NCI-H82 treated with DMSO at 0.1 percent for 48 hours (cell line): ENCODE data around the gene HAVCR1.
"Not testable (repeated sequence)": the region's sequence is repeated elsewhere in the genome, so short reads cannot be mapped to it uniquely, and the experiment has no call there.

ENCODE experiments used
- DNase-seq: peaks from one replicate; lab custom pipeline; 2025; ENCODE audit not compliant: unreplicated experiment; lab: John Stamatoyannopoulos, UW

The HAVCR1 gene

DNA sequence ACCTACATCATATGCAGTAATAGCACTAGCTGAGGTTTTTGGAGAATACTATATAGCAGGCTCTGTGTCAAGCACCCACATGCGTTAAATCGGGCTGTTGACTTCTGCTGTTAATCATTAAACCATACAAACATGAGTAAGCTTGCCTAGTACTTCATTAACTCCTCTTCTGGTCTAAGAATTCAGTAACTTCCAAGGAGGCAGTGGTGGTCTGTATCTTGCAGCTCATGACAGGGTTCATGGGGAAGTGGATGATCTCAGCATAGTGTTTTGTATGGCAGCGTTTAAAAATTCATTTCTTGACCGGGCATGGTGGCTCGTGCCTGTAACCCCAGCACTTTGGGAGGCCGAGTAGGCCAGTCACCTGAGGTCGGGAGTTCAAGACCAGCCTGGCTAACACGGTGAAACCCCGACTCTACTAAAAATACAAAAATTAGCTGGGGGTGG, at the start of gene HAVCR1:
TSS of gene HAVCR1 (minus strand) at position 24 of the 447 bp plus-strand sequence. CDS start 1,173 bp downstream, outside the sequence.
- no peak for DNase-seq

- DNase-seq: no peak
These were observed 48.6 kb upstream of the HAVCR1 start for GRCh38 chr5:157107508-157107907.

- DNase-seq: no peak
These were observed 47.9 kb upstream of the HAVCR1 start for GRCh38 chr5:157106630-157107461.

GRCh38 chr5:157100140-157100679, 41.3 kb upstream of the HAVCR1 start:
- no peak for DNase-seq

DNA sequence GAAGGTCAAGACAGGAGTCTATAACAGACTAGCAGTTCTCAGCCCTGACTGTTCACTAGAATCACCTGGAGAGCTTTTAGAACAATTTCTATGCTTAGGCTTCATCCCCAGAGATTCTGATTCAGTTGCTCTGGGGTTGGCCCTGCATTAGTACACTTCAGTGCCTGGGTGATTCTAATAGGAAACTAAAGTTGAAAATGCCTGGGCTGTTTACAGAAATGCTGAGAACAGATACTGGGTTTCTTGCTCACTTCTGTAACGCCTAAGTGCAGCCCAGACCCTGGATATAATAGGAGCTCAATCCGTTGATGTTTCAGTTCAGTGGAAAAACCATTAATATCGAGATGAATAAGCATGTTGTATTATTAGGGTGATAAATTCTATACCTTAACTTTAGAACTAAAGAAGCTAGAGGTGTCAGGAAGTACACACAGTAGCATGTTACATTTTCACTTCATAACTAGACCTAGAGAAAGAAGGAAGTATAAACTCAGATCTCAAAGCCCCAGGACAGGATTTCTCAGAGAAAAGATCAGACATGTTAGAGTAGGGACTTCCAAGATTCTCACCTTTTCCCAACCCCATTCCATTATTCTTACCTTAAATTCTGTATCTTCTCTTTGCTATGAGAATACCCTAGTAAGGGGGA, 29.6 kb upstream of the HAVCR1 start:
- no peak for DNase-seq

DNA sequence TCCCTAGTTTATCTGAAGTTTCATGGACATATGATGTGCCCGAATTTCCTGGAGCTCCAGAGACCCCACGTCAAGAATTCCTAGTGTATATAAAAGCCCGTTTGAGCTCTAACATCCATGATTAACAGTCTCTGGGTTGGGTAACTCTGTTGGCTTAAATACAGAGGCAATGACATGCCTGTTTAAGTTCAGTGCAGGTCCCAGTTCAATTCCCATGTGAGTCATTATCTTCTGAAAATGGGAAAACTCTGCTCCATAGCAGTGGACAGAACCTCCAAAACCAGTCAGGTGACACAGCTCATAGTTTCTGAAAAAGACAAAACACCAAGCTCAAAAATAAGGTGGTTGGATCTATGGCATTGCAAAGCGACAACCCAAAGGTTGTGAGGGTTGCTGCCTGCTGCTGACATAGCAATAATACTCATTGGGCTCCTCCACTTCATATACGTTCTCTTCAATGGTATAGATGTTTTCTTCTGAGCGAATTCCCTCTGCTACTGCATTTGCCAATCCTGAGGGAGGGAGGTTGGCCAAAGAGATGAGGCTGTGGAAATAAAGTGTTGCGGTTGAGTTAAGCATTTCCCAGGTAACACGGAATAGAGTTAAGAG, 27.9 kb upstream of the HAVCR1 start:
- no peak for DNase-seq

- no peak for DNase-seq
These were observed 27.0 kb upstream of the HAVCR1 start for GRCh38 chr5:157085930-157086329.

DNA sequence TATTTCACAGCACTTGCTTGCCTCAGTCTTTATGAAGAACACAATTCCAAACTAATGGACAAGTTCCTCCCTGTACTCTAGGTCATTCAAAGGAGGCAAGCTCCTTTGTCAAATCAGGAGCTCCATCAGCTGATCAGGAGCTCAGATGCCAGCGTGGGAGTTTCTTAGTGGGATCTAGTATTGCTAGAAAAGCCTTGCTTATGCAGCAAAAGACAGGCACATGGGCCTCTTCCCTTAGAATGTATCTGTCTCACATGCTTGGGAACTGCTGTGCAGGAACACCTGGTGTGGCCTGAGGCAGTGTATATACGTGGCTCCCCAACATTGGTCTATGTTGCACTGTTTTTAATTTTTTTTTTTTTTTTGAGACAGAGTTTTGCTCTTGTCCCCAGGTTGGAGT, 21.4 kb upstream of the HAVCR1 start:
- no peak for DNase-seq

GRCh38 chr5:157076558-157076957, 17.6 kb upstream of the HAVCR1 start:
- no peak for DNase-seq

- DNase-seq: no peak
These were observed 13.6 kb upstream of the HAVCR1 start for GRCh38 chr5:157072508-157072907.

DNA sequence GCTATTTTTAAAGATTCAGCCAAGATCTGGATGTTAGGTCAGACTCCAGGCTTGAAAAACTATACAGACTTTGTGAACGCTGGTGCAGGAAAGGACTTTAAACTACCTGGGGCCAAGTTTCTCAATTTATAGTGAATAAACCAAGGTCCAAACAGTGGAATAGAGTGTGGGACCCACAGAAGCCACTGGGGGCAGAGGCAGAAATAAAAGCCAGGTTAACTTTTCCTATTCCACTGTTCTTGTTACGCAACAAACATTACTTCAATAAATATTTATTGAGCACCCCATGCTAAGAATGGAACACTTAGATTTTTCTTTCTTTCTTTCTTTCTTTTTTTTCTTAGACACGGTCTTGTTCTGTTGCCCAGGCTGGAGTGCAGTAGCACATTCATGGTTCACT, 11.0 kb upstream of the HAVCR1 start:
- no peak for DNase-seq

GRCh38 chr5:157068785-157069184, 9.9 kb upstream of the HAVCR1 start:
- DNase-seq: no peak

GRCh38 chr5:157068339-157068738, 9.4 kb upstream of the HAVCR1 start:
- no peak for DNase-seq

DNA sequence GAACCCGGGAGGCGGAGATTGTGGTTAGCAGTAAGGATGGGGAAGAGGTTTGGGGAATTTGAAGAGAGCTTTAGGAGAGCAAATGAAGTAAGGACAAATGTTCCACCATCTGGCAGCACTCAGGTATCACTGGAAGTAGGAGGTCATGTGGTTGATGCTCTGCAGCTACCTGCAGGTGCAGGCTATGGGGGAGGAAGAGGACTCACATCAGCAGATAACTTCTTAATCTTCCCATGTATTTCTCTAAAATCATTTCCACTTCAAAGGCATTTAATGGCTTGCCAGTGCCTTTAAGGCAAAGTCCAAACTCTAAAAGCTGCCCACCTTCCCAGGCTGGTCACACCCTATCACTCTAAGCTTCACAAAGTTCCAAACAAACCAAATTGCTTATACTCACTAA, 8.1 kb upstream of the HAVCR1 start:
- DNase-seq: no peak

DNA sequence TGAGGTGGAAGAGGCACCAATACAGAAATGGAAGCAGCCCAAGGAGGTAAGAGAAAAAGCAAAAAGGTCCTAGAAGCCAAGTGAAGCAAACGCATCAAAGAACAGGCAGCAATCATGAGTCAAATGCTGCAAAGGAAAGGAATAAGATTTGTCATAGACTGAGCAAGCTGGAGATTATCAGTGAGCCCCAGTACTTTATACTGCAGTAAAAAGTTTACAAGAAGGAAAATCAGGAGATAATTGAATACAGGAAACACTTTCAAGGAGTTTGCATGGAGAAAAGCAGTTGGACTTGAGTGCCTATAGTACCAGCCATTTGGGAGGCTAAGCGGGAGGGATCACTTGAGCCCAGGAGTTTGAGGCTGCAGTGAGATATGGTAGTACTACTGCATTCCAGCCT, 7.2 kb upstream of the HAVCR1 start:
- DNase-seq: no peak

- no peak for DNase-seq
These were observed 5.0 kb upstream of the HAVCR1 start for GRCh38 chr5:157063776-157064430.

DNA sequence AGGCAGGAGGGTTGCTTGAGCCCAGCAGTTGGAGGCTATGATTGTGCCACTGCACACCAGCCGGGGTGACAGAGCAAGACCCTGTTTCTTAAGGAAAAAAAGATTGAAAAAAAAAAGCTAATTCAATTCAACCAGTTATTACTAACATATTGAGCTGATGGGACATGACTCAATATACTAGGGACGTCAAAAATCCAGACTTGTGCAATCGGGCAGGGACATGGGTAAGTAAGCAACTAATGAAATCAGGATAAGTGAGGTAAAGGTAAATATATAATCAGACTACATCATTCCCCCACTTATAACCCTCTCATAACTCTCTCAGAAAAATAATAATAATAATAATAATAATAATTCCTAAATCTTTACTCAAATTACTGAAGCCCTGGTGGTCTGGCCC, 975 bp upstream of the HAVCR1 start:
- no peak for DNase-seq

DNA sequence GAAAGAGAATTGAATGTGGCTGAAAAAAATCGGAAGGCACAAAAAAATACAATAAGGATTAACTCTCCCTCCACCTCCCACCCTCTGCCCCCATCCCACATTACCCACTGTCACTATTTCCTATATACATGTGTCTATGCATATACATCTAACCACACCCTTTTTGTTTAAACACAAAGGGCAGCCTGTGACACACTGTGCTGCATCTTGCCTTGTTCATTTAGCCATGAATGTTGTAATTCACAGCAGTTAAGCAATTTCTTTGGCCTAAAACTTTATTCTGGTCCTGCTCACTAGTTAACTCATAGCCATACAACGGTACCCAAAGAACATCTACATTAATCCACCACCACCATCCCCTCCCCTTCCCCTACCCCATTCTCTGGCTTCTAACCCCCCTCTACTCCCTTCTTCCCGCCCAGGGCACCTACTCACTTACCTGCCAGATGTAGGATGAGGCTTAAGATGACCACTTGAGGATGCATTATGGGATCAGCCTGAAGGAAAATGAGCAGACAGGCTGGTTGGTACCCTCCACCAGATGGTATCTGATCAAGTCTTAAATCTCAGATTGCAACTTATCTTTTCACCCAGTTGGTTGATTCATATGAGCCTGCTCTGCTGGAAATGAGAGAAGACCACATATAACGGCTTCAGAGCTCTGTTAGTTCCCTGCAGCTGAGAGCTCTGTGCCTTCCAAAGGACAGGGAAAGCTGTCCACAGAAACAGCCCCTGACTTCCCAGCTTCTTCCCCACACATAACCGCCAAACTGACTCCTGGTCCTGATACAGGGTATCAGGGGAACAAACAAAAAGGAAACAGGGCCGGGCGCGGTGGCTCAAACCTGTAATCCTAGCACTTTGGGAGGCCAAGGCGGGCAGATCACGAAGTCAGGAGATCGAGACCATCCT, 1.2 kb downstream of the HAVCR1 start:
- peak; percentile 85 for DNase-seq

GRCh38 chr5:157056848-157057247, 2.1 kb downstream of the HAVCR1 start:
- DNase-seq: not testable (repeated sequence)

DNA sequence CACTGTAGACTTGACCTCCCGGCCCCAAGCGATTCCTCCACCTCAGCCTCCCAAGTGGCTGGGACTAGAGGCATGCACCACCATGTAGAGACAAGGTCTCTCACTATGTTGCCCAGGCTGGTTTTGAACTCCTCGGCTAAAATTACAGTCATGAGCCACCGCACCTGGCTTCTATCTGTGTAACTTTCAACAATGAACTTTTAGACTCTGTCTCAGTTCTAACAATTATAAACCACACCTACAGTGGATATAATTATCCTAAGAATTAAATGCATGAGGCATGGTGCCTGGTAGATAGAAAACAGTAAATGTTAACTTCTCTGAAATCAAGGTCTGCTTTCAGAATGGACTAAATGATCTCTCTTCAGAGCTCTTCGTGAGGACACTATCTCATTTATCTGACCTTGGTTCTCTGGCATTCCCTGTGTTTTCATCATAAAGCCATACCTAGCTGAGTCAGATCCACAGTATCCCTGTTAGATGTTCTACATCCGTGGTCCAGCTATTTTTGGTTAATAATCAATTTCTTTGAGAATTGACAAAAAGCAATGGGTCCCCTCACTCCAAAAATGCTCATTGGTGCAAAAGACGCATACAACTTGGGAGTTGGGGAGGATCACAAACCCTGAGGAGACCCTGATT, 7.2 kb downstream of the HAVCR1 start:
- DNase-seq: no peak
